ENCODE data around the gene PRG3.

Gene PRG3

GRCh38 chr11:57368106-57368844, 12.7 kb downstream of the PRG3 start:
- TF ChIP-seq SIN3A (IDR thresholded peaks at IDR 0.05; ENCODE audit: borderline replicate concordance, insufficient read depth, low read length) (no peak), POLR2AphosphoS5 (IDR thresholded peaks at IDR 0.05; ENCODE audit: low read depth, low read length) (no peak), TAF1 (IDR thresholded peaks at IDR 0.05; ENCODE audit: borderline replicate concordance, insufficient read depth, low read length) (no peak), FOXP2 (optimal IDR thresholded peaks at IDR 0.05; ENCODE audit: borderline replicate concordance, extremely low read depth, extremely low read length, insufficient read depth) (no peak), REST (IDR thresholded peaks at IDR 0.05; ENCODE audit: insufficient read depth in 1 of 2, low read depth in 2 of 2, low read length in 2 of 2) (no peak)

GRCh38 chr11:57364851-57365660, 15.9 kb downstream of the PRG3 start:
- no peak for TF ChIP-seq FOXP2 (optimal IDR thresholded peaks at IDR 0.05; ENCODE audit: borderline replicate concordance, extremely low read depth, extremely low read length, insufficient read depth)
- no peak for TF ChIP-seq POLR2AphosphoS5 (IDR thresholded peaks at IDR 0.05; ENCODE audit: low read depth, low read length)
- TF ChIP-seq TAF1 (IDR thresholded peaks at IDR 0.05; ENCODE audit: borderline replicate concordance, insufficient read depth, low read length) = no peak
- TF ChIP-seq SIN3A (IDR thresholded peaks at IDR 0.05; ENCODE audit: borderline replicate concordance, insufficient read depth, low read length) = no peak
- TF ChIP-seq REST (IDR thresholded peaks at IDR 0.05; ENCODE audit: insufficient read depth in 1 of 2, low read depth in 2 of 2, low read length in 2 of 2) = no peak

GRCh38 chr11:57363131-57364080, 17.5 kb downstream of the PRG3 start:
- TF ChIP-seq REST (IDR thresholded peaks at IDR 0.05; ENCODE audit: insufficient read depth in 1 of 2, low read depth in 2 of 2, low read length in 2 of 2) (no peak), SIN3A (IDR thresholded peaks at IDR 0.05; ENCODE audit: borderline replicate concordance, insufficient read depth, low read length) (no peak), POLR2AphosphoS5 (IDR thresholded peaks at IDR 0.05; ENCODE audit: low read depth, low read length) (no peak), FOXP2 (optimal IDR thresholded peaks at IDR 0.05; ENCODE audit: borderline replicate concordance, extremely low read depth, extremely low read length, insufficient read depth) (no peak), TAF1 (IDR thresholded peaks at IDR 0.05; ENCODE audit: borderline replicate concordance, insufficient read depth, low read length) (no peak)

GRCh38 chr11:57361926-57362325, 19.0 kb downstream of the PRG3 start:
- TF ChIP-seq REST (IDR thresholded peaks at IDR 0.05; ENCODE audit: insufficient read depth in 1 of 2, low read depth in 2 of 2, low read length in 2 of 2) (no peak), SIN3A (IDR thresholded peaks at IDR 0.05; ENCODE audit: borderline replicate concordance, insufficient read depth, low read length) (no peak), TAF1 (IDR thresholded peaks at IDR 0.05; ENCODE audit: borderline replicate concordance, insufficient read depth, low read length) (no peak), POLR2AphosphoS5 (IDR thresholded peaks at IDR 0.05; ENCODE audit: low read depth, low read length) (no peak), FOXP2 (optimal IDR thresholded peaks at IDR 0.05; ENCODE audit: borderline replicate concordance, extremely low read depth, extremely low read length, insufficient read depth) (no peak)
